PC-3 (cell line): ENCODE measurements around the gene PXMP4.

Experiments
- EZH2 ChIP-seq: fragments of 300-600 bp; sonication (generic); IDR thresholded peaks from one replicate; pipeline ENCODE4 v1.6.1; 2017; ENCODE audit warnings: antibody characterized with exemption, mild to moderate bottlenecking, low read length; ENCODE audit not compliant: unreplicated experiment
- EZH2phosphoT487 ChIP-seq: fragments of 300-600 bp; sonication (generic); IDR thresholded peaks from 2 replicates; pipeline ENCODE4 v1.6.1; 2018; ENCODE audit warnings: mild to moderate bottlenecking, antibody characterized with exemption, low read length, borderline replicate concordance
- TF ChIP-seq, protein P1 (sequence below): fragments of 300-600 bp; sonication (generic); conservative IDR thresholded peaks from 2 replicates; pipeline ENCODE4 v1.5.1; 2017; ENCODE audit warnings: antibody characterized with exemption, low read depth, mild to moderate bottlenecking, low read length

GRCh38 chr20:33667245-33667675, 52.9 kb downstream of the PXMP4 start:
- no peak for TF ChIP-seq EZH2
- TF ChIP-seq, protein P1, sequence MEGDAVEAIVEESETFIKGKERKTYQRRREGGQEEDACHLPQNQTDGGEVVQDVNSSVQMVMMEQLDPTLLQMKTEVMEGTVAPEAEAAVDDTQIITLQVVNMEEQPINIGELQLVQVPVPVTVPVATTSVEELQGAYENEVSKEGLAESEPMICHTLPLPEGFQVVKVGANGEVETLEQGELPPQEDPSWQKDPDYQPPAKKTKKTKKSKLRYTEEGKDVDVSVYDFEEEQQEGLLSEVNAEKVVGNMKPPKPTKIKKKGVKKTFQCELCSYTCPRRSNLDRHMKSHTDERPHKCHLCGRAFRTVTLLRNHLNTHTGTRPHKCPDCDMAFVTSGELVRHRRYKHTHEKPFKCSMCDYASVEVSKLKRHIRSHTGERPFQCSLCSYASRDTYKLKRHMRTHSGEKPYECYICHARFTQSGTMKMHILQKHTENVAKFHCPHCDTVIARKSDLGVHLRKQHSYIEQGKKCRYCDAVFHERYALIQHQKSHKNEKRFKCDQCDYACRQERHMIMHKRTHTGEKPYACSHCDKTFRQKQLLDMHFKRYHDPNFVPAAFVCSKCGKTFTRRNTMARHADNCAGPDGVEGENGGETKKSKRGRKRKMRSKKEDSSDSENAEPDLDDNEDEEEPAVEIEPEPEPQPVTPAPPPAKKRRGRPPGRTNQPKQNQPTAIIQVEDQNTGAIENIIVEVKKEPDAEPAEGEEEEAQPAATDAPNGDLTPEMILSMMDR, result no peak
- peak; percentile 72 for TF ChIP-seq EZH2phosphoT487
